Skin epidermis (tissue), 12 donors: ENCODE results near the gene MAMDC4.
"Not testable (repeated sequence)": the region's sequence is repeated elsewhere in the genome, so short reads cannot be mapped to it uniquely, and the experiment has no call there.

Experiments used
- H3K27ac ChIP-seq, 21 experiments: fragments of 200-600 bp; sonication (generic) in 11 of 21; one replicate each; pipeline ENCODE4 v1.5.0; 2020; ENCODE audit warnings: mild to moderate bottlenecking in 3 of 21, inconsistent platforms in 2 of 21, moderate library complexity in 2 of 21
- H3K4me3 ChIP-seq, 7 experiments: fragments of 200-600 bp; sonication (generic) in 2 of 7; one replicate each; pipeline ENCODE4 v1.5.0; 2020; ENCODE audit warnings: inconsistent platforms in 2 of 7, mild to moderate bottlenecking in 2 of 7, moderate library complexity in 1 of 7

The MAMDC4 gene

GRCh38 chr9:136835932-136836904, 15.9 kb upstream of the MAMDC4 start:
- Histone ChIP-seq H3K27ac (no peak overlapping the region), H3K4me3 (no peak overlapping the region)

- no peak overlapping the region for H3K4me3 ChIP-seq
- no peak overlapping the region for H3K27ac ChIP-seq
These were observed 14.8 kb upstream of the MAMDC4 start for GRCh38 chr9:136837146-136837855.

GRCh38 chr9:136837856-136838277, 14.3 kb upstream of the MAMDC4 start:
- not testable (repeated sequence) for H3K4me3 ChIP-seq, H3K27ac ChIP-seq

- H3K27ac ChIP-seq, result no peak overlapping the region
- H3K4me3 ChIP-seq, result no peak overlapping the region
These were observed 13.6 kb upstream of the MAMDC4 start for GRCh38 chr9:136838314-136839228.

DNA sequence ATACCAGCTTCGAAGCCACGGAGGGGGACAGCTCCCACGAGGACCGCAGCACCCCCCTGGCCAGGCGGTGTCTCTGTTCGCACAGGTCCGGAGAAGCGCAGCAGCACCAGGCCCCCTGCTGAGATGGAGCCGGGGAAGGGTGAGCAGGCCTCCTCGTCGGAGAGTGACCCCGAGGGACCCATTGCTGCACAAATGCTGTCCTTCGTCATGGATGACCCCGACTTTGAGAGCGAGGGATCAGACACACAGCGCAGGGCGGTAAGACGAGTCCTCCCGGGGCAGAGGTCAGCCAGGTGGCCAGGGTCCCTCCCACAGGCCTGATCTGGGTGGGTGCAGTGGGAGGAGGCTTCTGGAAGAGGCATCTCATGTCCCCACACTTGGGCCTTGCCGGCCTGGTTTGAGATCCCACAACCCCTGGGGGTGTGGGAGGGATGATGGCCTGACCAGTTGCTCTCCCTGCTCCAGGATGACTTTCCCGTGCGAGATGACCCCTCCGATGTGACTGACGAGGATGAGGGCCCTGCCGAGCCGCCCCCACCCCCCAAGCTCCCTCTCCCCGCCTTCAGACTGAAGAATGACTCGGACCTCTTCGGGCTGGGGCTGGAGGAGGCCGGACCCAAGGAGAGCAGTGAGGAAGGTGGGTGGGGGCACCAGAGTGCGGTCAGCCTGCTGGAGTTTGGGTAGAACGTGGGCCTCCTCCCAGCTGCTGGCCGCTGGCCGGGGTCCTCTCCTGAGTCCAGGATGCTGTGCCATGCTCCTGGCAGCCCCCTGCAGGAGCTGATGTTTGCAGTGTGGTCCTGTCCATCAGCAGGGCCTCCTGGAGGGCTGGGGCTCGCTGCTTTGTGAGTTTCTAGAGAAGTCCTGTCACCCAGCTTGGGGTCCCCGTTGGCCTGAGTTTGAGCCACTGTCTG, 12.7 kb upstream of the MAMDC4 start:
- no peak overlapping the region for H3K27ac ChIP-seq

DNA sequence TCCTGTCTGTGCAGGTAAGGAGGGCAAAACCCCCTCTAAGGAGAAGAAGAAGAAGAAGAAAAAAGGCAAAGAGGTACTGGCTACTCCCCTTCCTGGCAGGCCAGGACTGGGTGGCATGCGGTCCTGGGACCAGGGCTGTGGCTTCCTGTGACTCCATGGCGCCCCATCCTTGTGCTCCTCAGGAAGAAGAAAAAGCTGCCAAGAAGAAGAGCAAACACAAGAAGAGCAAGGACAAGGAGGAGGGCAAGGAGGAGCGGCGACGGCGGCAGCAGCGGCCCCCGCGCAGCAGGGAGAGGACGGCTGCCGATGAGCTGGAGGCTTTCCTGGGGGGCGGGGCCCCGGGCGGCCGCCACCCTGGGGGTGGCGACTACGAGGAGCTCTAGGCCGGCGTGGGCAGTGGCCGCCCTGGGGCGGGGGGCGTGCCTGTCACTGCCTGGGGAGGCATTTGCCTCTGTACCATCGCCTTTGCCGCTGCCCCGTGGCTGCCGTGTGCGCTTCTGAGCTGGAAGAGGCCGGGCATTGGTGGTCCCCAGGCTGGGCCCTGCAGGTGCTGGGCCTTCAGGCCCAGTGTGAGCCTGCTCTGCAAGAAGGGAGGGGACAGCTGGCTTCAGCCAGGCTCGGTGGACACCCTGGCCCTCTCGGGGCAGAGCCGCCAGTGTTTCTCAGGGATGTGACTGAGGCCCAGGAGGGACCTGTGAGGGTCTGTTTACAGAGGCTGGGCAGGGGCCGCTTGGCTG, 11.8 kb upstream of the MAMDC4 start:
- Histone ChIP-seq H3K4me3 (no peak overlapping the region), H3K27ac (peak overlapping the region in 1 of 21 experiments; percentile 27)

More for the DNA sequence above, 12.7 kb upstream of the MAMDC4 start:
- no peak overlapping the region for H3K4me3 ChIP-seq

DNA sequence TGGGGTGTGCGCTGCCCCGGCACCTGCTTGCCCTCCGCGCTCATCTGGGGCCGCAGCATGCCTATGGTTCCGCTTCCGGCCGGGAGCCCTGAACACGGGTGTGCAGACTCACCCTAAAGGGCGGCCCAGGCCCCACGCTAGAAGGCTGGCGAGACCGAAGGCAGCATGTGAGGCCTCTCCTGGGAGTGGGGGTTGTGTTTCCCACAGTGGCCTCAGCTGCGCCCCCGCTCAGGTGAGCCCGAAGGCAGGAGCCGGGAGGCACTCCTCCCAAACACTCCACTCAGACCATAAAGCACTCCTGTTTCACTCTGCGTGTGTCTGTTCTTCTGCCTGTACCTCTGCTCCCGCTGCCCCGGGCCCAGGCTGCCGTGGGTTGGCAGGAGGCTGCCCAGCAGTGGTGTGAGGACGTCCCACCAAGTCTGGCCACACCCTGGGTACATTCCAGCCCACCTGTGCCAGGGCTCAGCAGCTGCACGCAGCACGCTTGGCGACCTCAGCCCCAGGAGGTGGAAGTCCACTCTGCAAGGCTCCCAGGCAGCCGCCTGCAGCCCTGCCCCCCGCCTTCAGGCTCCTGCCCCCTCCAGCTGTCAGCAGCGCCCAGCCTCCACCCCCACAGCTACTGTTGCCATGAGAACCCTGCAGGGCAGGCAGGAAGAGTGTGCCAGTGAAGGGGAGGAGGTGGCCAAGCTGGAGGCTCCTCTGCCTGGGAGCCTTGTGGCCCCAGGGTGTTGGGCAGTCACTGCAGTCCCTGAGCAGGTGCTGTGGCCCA, 11.1 kb upstream of the MAMDC4 start:
- Histone ChIP-seq H3K27ac (peak overlapping the region in 3 of 21 experiments; percentile 2 to 29 (median 27)), H3K4me3 (no peak overlapping the region)

DNA sequence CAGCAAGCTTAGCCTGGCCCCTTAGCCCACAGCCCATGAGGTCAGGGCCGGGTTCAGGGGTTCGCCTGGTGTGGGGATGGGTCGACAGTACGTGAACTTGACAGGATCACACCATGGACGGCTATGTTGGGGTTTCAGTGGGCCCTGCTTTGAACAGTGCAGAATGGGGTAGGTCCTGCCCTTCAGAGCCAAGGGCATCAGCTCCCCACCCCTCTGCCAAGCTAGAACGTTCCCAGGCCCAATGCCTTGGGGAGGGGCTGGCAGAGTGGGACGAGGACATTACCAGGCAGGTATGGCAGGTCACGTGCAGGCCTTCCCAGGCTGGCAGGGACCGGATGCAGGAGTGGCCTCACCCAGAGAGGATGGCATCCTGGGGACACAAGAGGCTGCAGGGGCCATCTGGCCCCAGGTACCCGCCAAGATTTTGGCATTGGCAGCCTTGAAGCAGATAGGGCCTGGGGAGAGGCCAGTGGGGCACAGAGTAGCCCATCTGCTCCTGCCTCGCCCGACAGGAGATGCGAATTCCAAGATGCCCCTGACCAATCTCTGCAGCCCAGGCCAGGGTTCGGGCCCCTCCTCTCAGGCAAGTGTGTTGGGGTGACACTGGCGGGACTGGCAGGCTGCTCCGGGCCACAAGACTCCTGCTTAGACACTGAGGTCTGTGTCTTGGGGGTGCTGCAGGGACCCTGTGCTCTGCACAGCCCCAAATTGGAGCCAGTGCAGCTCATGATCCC, 10.3 kb upstream of the MAMDC4 start:
- Histone ChIP-seq H3K4me3 (peak overlapping the region in 5 of 7 experiments; percentile 35 to 52 (median 44)), H3K27ac (peak overlapping the region in 2 of 21 experiments; percentile 50 to 64)

GRCh38 chr9:136842380-136842948, 9.7 kb upstream of the MAMDC4 start, which contains the start of gene AJM1:
AJM1 (plus strand) TSS chr9:136842478; CDS start chr9:136844415, 1,937 bp downstream.
- H3K27ac ChIP-seq, result peak within 1 kb of the TSS in 10 of 21 experiments; percentile 0 to 64 (median 32)
- peak within 1 kb of the TSS; percentile 20 to 52 (median 43) for H3K4me3 ChIP-seq

- Histone ChIP-seq H3K4me3 (peak overlapping the region in 6 of 7 experiments; percentile 1 to 52 (median 44)), H3K27ac (peak overlapping the region in 3 of 21 experiments; percentile 0 to 31 (median 29))
These were observed 8.9 kb upstream of the MAMDC4 start for GRCh38 chr9:136843159-136843800.

DNA sequence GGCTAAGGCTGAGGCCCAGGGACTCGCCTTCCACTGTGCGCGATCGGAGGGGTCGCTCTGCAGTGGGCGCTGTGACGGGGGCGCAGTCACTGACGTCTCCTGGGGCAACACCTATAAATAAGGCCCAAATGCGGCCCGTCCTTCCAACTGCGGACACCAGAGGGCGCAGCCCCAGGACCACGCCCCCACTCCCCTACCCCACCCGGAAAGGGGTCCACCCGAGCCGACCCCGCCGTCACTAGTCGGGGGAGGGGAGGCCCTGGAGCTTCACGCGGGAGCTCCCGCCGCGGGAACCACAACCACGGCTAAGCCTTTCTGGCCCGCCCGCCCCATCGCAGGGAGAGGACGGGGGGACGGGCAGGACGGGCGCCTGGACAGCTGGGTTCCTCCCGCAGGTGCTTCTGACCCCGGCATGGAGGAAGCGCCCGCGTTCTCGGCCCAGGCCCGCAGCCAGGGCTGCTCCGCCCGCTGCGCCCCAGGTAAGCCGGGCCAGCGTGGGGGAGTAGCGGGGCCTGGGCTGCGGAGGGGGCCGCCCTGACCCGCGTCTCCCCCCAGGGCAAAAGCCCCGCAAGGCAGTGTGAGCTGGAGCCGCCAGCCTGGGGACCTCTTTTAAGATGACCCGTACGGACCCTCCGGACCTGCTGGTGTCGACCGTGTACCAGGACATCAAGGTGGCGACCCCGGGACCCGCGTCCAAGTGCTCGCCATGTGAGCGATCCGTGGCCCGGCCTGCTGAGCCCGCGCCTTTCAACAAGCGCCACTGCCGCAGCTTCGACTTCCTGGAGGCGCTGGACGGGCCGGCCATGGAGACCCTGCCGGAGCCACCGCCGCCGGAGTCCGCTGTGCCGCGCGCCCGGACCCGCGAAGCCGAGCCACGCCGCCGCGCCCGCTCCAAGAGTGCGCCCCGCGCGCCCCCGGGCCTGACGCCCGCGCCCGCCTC, 8.1 kb upstream of the MAMDC4 start:
- H3K4me3 ChIP-seq, result peak overlapping the region in 1 of 7 experiments; percentile 50
- not testable (repeated sequence) for H3K27ac ChIP-seq

DNA sequence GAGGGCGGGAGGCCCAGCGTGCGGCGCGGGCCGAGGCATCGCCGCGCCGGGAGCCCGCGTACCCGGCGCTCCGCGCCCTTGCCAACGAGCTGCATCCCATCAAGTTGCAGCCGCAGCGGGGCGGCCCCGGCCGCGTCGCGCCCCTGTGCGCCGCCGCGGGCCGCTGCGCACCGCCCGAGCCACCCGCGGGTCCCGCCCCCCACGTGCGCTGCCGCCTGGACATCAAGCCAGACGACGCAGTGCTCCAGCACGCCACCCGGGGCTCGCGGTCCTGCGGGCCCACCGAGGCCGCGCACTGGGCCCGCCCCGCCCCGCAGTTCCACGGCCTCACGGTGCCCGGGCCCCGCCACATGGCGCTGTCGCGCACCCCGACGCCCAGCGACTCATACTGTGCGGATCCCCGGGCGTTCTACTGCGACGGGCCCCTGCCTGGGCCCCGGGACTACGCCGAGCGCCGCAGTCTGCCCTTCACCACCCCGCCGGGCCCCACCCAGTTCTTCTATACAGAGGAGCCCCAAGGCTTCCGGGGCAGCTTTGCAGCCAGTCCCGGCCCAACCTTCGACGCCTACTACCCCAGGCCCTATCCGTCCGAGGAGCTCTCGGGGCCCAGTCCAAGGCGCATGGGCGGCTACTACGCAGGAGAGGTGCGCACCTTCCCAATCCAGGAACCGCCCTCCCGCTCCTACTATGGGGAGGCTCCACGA, 7.2 kb upstream of the MAMDC4 start:
- no peak overlapping the region for H3K27ac ChIP-seq
- H3K4me3 ChIP-seq, result no peak overlapping the region

DNA sequence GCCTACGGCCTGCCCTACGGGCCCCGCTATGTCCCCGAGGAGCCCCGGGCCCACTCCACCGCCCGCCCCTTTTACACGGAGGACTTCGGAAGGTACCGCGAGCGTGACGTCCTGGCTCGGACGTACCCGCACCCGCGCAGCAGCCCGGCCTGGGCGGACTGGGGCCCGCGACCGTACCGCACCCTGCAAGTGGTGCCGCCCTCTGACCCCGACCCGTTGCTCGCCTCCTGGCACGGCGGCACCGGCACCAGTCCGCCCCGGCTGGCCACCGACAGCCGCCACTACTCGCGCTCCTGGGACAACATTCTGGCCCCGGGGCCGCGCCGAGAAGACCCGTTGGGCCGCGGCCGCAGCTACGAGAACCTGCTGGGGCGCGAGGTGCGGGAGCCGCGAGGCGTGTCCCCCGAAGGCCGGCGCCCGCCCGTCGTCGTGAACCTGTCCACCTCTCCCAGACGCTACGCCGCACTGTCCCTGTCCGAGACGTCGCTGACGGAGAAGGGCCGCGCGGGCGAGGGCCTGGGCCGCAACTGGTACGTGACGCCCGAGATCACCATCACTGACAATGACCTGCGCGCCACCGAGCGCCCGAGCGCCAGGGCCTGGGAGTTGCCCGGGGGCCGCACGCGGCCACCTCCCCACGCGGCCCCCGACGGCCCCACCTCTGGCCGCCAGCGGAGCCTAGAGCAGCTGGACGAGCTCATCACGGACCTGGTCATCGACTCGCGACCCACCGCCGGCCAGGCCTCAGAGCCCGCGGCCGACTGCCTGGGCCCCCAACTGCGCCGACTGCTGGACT, 6.5 kb upstream of the MAMDC4 start:
- no peak overlapping the region for H3K27ac ChIP-seq

More for the DNA sequence above, 6.5 kb upstream of the MAMDC4 start:
- H3K4me3 ChIP-seq, result peak overlapping the region in 1 of 7 experiments; percentile 7
